Endothelial cell (in vitro differentiated cells): ENCODE data around the gene BLID. TPM values are rescaled to one million over a fixed set of nuclear protein-coding genes. Genes with fewer than 3 reads are reported as not detected.

Experiments
- DNase-seq: peaks from one replicate; pipeline ENCODE4 v3.0.0; 2021; ENCODE audit warnings: low spot score
- H3K27ac Mint-ChIP-seq: one replicate; pipeline ENCODE4 v1.8.0; 2021; ENCODE audit warnings: mixed read lengths, inconsistent platforms; ENCODE audit not compliant: unreplicated experiment
- H3K27me3 Mint-ChIP-seq: one replicate; pipeline ENCODE4 v1.8.0; 2021; ENCODE audit warnings: mild to moderate bottlenecking, moderate library complexity, mixed read lengths, inconsistent platforms; ENCODE audit not compliant: unreplicated experiment
- H3K36me3 Mint-ChIP-seq: one replicate; pipeline ENCODE4 v1.8.0; 2021; ENCODE audit warnings: mild to moderate bottlenecking, low read depth, mixed read lengths, inconsistent platforms; ENCODE audit not compliant: unreplicated experiment
- H3K4me1 Mint-ChIP-seq: one replicate; pipeline ENCODE4 v1.8.0; 2021; ENCODE audit warnings: mild to moderate bottlenecking, mixed read lengths, inconsistent platforms; ENCODE audit not compliant: unreplicated experiment
- H3K4me3 Mint-ChIP-seq: one replicate; pipeline ENCODE4 v1.8.0; 2021; ENCODE audit warnings: mild to moderate bottlenecking, mixed read lengths, inconsistent platforms; ENCODE audit not compliant: unreplicated experiment
- H3K9me3 Mint-ChIP-seq: one replicate; pipeline ENCODE4 v1.8.0; 2021; ENCODE audit warnings: mixed read lengths, inconsistent platforms; ENCODE audit not compliant: unreplicated experiment
- total RNA-seq: library from RNA; stranded (reverse); fragmentation: NEBNext Ultra II Directional; extraction: Animal tissue kit (Norgen Biotek cat#: 25700); gene quantifications from one replicate; pipeline ENCODE4 v1.2.1, GENCODE V29; 2021; ENCODE audit not compliant: unreplicated experiment
- TF ChIP-seq, protein P1 (sequence below): fragments of 200-600 bp; sonication (generic); IDR thresholded peaks from one replicate; pipeline ENCODE4 v1.5.0; 2021; ENCODE audit warnings: antibody characterized with exemption; ENCODE audit not compliant: unreplicated experiment

Gene BLID
- total RNA-seq, 1 donor from 2014 or later = not detected

GRCh38 chr11:122155765-122156527 lies 39.9 kb upstream of the BLID start:
- H3K36me3 Mint-ChIP-seq = no peaks in the 10 kb centered on the region
- peaks cover 4% of the 10 kb centered on the region for H3K4me1 Mint-ChIP-seq

GRCh38 chr11:122154994-122155393 lies 39.0 kb upstream of the BLID start:
- H3K36me3 Mint-ChIP-seq = no peaks in the 10 kb centered on the region
- no peaks in the 10 kb centered on the region for H3K9me3 Mint-ChIP-seq
- no peak overlapping the region for H3K4me3 Mint-ChIP-seq

More at GRCh38 chr11:122155765-122156527, 39.9 kb upstream of the BLID start:
- Mint-ChIP-seq H3K9me3 (no peaks in the 10 kb centered on the region), H3K27ac (no peak overlapping the region), H3K4me3 (no peak overlapping the region), H3K27me3 (no peaks in the 10 kb centered on the region)
- TF ChIP-seq, protein P1, sequence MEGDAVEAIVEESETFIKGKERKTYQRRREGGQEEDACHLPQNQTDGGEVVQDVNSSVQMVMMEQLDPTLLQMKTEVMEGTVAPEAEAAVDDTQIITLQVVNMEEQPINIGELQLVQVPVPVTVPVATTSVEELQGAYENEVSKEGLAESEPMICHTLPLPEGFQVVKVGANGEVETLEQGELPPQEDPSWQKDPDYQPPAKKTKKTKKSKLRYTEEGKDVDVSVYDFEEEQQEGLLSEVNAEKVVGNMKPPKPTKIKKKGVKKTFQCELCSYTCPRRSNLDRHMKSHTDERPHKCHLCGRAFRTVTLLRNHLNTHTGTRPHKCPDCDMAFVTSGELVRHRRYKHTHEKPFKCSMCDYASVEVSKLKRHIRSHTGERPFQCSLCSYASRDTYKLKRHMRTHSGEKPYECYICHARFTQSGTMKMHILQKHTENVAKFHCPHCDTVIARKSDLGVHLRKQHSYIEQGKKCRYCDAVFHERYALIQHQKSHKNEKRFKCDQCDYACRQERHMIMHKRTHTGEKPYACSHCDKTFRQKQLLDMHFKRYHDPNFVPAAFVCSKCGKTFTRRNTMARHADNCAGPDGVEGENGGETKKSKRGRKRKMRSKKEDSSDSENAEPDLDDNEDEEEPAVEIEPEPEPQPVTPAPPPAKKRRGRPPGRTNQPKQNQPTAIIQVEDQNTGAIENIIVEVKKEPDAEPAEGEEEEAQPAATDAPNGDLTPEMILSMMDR = no peak
- DNase-seq = no peak

DNA sequence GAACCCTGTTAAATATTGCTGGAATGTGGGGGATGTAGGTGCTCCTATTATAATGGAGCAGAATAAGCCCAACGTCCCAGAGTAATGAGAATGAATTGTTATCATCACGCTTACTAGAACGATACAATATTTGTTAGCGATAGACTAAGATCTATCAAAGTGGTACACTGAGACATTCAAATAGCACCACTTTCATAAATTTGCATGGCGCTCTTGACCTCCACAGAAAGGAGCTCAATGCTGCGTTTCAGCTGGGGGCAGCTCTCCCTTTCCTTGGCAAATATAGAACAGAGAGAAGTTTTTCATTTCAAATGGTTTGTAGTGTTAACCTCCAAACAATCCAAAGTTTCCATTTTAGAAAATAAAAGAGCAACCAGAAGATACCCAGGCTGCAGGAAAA lies 38.2 kb upstream of the BLID start:
- Mint-ChIP-seq H3K4me3 (no peak overlapping the region), H3K36me3 (no peaks in the 10 kb centered on the region), H3K4me1 (peaks cover 3% of the 10 kb centered on the region), H3K27me3 (no peaks in the 10 kb centered on the region), H3K9me3 (no peaks in the 10 kb centered on the region), H3K27ac (no peak overlapping the region)
- no peak for DNase-seq
- TF ChIP-seq, protein P1 = no peak

More at GRCh38 chr11:122154994-122155393, 39.0 kb upstream of the BLID start:
- no peak for DNase-seq
- Mint-ChIP-seq H3K4me1 (peaks cover 3% of the 10 kb centered on the region), H3K27me3 (no peaks in the 10 kb centered on the region), H3K27ac (no peak overlapping the region)
- TF ChIP-seq, protein P1 = no peak

GRCh38 chr11:122153746-122154145 lies 37.7 kb upstream of the BLID start:
- no peaks in the 10 kb centered on the region for H3K36me3 Mint-ChIP-seq
- H3K27me3 Mint-ChIP-seq = no peaks in the 10 kb centered on the region
- peaks cover 3% of the 10 kb centered on the region for H3K4me1 Mint-ChIP-seq
- no peak overlapping the region for H3K4me3 Mint-ChIP-seq
- TF ChIP-seq, protein P1 = no peak
- H3K27ac Mint-ChIP-seq = no peak overlapping the region
- no peak for DNase-seq
- H3K9me3 Mint-ChIP-seq = no peaks in the 10 kb centered on the region
